ENCODE results near the gene PPP1R1A.

The PPP1R1A gene

DNA sequence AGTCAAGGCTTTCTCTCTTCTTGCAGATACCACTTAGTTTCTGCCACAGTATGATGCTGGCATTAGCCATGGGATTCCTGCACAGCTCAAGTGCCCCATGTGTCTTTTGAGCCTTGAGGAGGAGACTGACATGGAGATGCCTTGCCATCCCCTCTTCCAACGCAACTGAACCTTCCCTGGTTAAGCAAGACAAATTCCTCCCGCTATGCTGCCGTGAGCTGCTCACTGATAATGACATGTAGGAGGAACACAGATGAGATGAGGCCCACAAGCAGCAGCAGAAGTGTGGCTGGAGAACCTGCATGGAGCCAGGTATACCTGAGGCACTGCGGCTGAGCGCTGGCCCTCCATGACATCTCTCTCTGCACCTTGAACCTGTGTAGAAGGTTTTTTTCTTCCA, 15.4 kb upstream of the PPP1R1A start:
- no peak for DNase-seq (ENCODE audit: low read depth, low spot score)

DNA sequence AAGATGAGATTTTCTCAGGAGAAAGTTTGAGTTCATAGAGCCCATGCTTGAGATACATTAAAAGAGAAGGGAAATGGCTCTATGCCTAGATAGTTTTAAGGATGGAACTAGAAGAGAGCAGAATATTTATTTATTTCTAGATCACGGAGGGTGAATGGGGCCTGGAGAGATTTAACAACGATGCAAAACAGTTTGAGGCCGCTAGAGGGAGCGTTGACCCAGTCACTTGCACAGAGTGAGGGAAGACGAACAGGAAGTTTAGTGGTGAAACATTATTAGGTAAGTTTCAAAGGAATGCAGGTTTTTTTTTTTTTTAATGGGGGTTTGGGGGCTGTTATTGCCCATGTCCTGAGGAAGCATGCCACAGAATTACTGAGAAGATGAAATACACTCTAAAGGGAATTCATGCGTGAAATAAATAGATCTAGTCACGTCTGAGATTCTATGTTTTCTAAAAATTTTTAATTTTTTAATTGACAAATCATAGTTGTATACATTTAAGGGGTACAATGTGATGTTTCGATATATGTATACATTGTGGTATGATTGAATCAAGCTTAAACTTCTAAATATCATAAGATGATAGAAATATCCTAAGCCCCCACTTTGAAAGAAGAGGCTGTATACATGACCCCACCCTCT, 14.8 kb upstream of the PPP1R1A start:
- DNase-seq (ENCODE audit: low read depth, low spot score): peak; percentile 29

DNA sequence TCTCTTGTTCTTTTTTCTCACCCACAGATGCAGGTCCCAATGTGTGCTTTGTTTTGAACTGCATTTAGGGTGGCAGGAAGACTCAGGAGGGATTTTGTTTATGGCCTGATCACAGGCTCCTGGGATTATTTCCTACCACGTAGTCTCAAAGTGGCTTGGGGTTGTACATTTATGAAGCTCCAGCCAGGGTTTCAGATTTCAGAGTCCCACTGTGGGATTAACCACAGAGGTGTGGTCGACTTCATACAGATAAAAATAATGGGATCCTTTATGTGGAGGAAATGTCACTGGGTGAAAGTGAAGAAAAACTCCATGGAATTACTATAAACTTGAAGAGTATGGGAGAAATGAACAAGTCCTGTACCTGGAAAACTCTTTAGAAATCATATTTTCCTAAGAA, 14.2 kb upstream of the PPP1R1A start:
- no peak for DNase-seq (ENCODE audit: low read depth, low spot score)

DNA sequence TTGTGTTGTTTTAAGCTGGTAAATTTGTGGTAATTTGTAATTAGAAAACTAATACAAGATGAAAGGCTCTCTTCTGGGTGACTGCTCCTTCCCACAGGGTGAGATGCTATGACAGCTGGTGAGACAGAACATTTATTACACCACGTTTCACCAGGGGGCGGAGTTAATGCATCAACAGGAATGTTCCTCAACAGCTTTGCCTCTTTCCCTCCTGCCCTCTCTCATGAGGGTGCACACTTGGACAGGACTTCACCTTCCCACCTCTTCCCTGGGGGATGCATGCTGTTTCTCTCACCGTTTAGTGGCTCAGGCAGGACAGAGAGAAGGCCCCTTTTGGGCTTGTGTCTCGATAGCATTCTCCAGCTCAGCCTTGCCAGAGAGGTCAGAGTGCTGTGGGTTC, 13.4 kb upstream of the PPP1R1A start:
- DNase-seq (ENCODE audit: low read depth, low spot score): no peak

- no peak for DNase-seq (ENCODE audit: low read depth, low spot score)
Observed at GRCh38 chr12:54598970-54599369, 10.5 kb upstream of the PPP1R1A start.

DNA sequence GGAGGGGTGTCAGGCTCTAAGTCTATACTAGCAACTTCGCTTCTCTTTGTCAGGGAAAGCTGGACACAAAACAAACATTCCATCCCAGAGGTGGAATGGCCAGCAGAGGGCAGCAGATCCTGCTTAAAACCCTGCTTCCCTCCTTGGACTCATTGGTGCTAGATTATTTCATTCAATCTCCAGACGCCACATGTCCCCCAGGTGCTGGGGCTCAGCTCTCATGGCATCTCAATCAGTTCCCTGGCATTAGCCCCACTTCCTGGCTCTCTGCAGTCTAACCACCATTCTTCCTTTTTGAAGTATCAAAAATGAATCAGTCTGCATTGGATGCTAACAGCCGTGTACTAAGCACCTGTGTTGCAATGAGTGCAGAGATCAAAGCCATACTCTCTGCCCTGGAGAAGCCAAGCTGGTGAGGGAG, 8.1 kb upstream of the PPP1R1A start:
- DNase-seq (ENCODE audit: low read depth, low spot score): no peak

GRCh38 chr12:54595471-54595870, 7.0 kb upstream of the PPP1R1A start:
- no peak for DNase-seq (ENCODE audit: low read depth, low spot score)

DNA sequence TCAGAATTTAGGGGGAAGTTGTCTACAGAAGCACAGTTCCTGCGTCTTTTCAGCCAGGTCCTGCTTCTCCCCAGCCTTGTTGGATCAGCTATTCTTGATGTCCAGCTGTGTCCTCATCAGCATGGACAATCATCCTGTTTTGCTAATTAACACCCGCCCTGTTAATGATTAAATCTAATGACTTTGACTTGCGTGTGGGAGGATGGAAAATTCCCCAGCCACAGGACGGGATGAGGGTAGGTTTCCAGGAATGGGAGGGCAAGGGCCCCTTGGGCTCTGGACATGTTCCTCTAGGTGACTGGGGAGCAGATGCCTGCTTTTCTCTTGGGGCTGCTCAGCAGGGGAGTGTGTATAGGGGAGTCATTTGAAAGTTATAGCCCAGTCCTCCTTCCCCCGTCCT, 5.3 kb upstream of the PPP1R1A start:
- DNase-seq (ENCODE audit: low read depth, low spot score): no peak

- DNase-seq (ENCODE audit: low read depth, low spot score): no peak
Observed at GRCh38 chr12:54593135-54593534, 4.7 kb upstream of the PPP1R1A start.

DNA sequence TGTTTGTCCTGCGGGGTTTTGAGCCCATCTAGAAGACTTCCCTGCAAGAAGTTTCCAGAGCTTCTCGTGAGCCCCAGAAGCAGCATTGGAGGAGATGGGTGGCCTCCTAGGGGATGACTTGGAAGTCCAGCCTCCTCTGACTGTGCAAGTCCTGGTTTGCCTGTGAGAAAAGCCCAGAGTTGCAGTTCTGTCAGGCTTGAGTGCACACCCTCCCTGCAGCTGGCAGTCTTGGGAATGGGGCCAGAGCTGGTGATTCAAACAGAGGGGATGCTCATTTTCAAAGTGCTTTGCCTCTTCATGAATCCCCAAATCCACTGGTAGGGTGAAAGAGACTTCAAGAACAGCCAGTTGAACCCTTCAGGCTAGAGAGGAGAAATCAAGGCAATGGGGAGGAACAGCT, 3.9 kb upstream of the PPP1R1A start:
- DNase-seq (ENCODE audit: low read depth, low spot score): no peak

DNA sequence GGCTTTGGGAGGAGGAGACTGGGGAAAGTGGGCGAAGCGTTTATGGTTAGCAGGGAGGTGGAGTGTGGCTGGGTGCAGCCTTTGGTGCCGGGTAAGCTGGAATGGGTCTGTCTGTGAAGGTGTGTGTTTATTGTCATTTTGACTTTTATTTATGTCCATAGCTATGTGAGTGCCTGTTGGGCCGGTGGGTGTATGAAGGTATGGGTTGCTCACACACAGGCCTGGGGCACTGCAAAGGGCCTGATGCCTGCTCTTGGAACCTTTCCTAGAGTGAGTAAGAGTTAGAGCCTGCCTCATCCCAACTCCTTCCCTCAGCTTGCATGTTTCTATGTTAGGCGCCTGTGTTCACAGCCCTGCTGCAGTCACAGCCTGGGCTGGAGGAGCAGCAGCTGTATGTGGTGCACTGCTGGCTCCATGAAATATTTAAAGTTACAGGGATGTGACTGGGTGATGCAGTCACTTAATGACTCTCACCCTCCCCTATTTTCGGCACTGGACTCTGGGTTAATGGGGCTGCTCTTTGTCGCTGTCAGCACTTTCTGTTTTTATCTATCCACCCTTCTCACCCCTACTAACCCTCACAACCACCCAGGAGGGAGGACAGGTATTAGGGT, 2.6 kb upstream of the PPP1R1A start:
- no peak for DNase-seq (ENCODE audit: low read depth, low spot score)

GRCh38 chr12:54589964-54590363, 1.5 kb upstream of the PPP1R1A start:
- DNase-seq (ENCODE audit: low read depth, low spot score): no peak

- no peak for DNase-seq (ENCODE audit: low read depth, low spot score)
Observed at GRCh38 chr12:54588890-54589267, 420 bp upstream of the PPP1R1A start.

DNA sequence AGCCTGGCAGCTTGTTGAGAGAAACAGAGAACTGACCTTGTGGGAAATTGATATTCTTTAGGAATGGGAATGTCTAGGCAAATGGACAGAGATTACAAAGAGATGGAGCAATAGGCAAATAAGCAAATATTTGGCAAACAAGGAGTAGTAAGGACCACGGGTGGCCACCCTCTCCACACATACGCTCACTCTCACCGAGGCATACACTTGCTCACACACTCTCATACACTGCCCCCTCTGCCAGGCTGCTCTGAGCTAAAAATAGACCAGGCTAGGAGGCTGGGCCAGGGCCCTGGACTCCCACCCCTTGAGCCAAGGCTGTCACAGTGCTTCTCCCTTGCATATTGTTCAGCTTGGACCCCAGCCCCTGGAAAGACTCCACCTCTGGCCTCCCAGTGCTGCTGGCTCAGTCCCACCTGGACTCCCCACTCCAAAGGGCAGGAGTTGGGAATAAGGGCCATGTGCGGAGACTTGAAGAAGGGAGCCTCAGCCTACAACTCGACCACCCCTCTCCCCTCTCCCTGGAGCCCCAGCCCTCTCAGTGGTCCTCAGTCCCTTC, 1.1 kb downstream of the PPP1R1A start:
- DNase-seq (ENCODE audit: low read depth, low spot score): no peak

- no peak for DNase-seq (ENCODE audit: low read depth, low spot score)
Observed at GRCh38 chr12:54586620-54587019, 1.8 kb downstream of the PPP1R1A start.

- DNase-seq (ENCODE audit: low read depth, low spot score): no peak
Observed at GRCh38 chr12:54585243-54585642, 3.2 kb downstream of the PPP1R1A start.

- DNase-seq (ENCODE audit: low read depth, low spot score): no peak
Observed at GRCh38 chr12:54584128-54584527, 4.3 kb downstream of the PPP1R1A start.

GRCh38 chr12:54583726-54584125, 4.7 kb downstream of the PPP1R1A start:
- no peak for DNase-seq (ENCODE audit: low read depth, low spot score)

GRCh38 chr12:54581412-54581811, 7.0 kb downstream of the PPP1R1A start:
- DNase-seq (ENCODE audit: low read depth, low spot score): no peak

GRCh38 chr12:54579696-54580333, 8.6 kb downstream of the PPP1R1A start:
- DNase-seq (ENCODE audit: low read depth, low spot score): peak; percentile 61

DNA sequence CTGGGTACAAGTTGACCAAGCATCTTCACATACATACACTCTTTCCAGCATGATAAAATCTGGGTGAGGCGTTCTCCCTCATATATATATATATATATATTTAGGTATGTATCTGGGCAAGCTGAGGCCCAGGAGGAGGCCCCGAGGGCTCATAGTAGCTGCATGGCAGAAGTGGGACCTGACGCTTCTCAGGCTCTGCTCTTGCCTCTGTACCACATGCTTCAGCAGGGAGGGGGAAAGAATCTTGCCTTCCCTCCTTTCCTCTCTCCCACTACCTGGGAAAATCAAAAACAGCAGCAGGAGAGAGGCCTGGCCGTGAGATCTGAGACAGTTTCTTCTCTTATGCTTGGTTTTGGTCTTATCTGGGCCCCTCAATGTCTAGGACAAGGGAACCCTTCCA, 9.2 kb downstream of the PPP1R1A start:
- no peak for DNase-seq (ENCODE audit: low read depth, low spot score)

DNA sequence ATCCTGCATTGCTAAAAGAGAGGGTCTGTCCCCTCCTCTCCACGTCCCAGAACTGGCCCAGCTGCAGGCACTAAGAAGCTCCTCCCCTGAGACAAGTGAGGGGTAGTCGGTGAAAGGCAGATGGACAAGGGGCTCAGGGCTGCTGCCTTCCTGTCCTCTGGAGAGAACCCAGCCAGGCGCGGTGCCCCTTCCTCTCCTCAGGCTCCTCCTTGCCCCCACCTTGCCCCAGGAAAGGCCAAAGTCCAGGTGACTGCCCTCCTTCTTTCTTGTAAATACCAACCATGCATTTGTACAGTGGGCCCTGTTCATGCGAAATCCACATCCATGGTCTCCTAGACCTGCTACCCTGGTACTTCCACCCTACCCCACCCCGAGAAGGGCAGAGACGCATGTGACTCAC, 9.7 kb downstream of the PPP1R1A start:
- DNase-seq (ENCODE audit: low read depth, low spot score): no peak

DNA sequence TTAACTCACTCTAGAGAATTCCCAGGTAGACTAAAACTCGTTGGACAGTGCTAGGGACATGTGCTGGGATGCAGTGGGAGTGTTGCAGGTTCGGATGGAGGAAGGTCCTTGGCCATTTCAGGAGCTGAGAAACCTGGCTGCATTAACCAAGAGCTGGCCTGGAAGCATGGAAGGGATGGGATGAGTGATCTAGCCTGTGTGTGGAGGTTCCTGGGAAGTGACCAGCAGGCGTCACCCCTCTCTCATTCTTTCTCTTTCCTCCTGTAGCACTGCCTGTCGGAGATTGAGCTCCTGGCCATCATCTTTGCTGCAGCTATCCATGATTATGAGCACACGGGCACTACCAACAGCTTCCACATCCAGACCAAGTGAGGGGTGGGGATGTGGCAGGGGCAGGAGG, 15.6 kb downstream of the PPP1R1A start:
- no peak for DNase-seq (ENCODE audit: low read depth, low spot score)

Data from activated naive CD8-positive, alpha-beta T cell treated with anti-CD3 and anti-CD28 coated beads, Interleukin-2, amount 50 U/mL, for 16 hours (primary cell).